Testis (tissue), 2 donors: ENCODE data around the gene SCARB1.

Source experiments
- CTCF ChIP-seq, 3 experiments: fragments of 450-650 bp in 2 of 3; fragments of 200-600 bp in 1 of 3; sonication (generic) in 1 of 3; IDR thresholded peaks; one replicate each; pipeline ENCODE4 v1.5.1; 2016 to 2019; ENCODE audit warnings: antibody characterized with exemption in 3 of 3, mild to moderate bottlenecking in 2 of 3, moderate library complexity in 1 of 3
- POLR2A ChIP-seq: fragments of 450-650 bp; IDR thresholded peaks from one replicate; pipeline ENCODE4 v1.6.1; 2017; ENCODE audit warnings: antibody characterized with exemption, mild to moderate bottlenecking, moderate library complexity

GRCh38 chr12:124868252-124869058 lies 4.8 kb upstream of the SCARB1 start:
- TF ChIP-seq CTCF (IDR thresholded peaks at IDR 0.05) (no peak), POLR2A (no peak)
